Progenitor cell of endocrine pancreas (in vitro differentiated cells): ENCODE results near the gene SLC4A7. TPM values are rescaled to one million over a fixed set of nuclear protein-coding genes. Genes with fewer than 3 reads are reported as not detected.

ENCODE experiments used
- DNase-seq: peaks from one replicate; pipeline ENCODE4 v3.0.0; 2021; ENCODE audit warnings: low spot score; ENCODE audit not compliant: unreplicated experiment
- H3K27ac Mint-ChIP-seq: 2 replicates; pipeline ENCODE4 v1.8.0; 2021; ENCODE audit warnings: mild to moderate bottlenecking, moderate library complexity, mixed read lengths
- H3K27me3 Mint-ChIP-seq: 2 replicates; pipeline ENCODE4 v1.8.0; 2021; ENCODE audit warnings: mixed read lengths
- H3K36me3 Mint-ChIP-seq: 2 replicates; pipeline ENCODE4 v1.8.0; 2022; ENCODE audit warnings: mixed read lengths; ENCODE audit not compliant: insufficient read depth
- H3K4me1 Mint-ChIP-seq: 2 replicates; pipeline ENCODE4 v1.8.0; 2021; ENCODE audit warnings: low read depth, mixed read lengths
- H3K4me3 Mint-ChIP-seq: 2 replicates; pipeline ENCODE4 v1.8.0; 2021; ENCODE audit warnings: low read depth, mild to moderate bottlenecking, moderate library complexity, mixed read lengths
- H3K9me3 Mint-ChIP-seq: 2 replicates; pipeline ENCODE4 v1.8.0; 2021; ENCODE audit warnings: low read depth, mixed read lengths
- total RNA-seq: library from RNA; stranded (reverse); gene quantifications from 2 replicates; pipeline ENCODE4 v1.2.1, GENCODE V29; 2021
- TF ChIP-seq, protein P1 (sequence below): fragments of 200-600 bp; sonication (generic); IDR thresholded peaks from one replicate; pipeline ENCODE4 v1.5.0; 2021; ENCODE audit warnings: antibody characterized with exemption, mild to moderate bottlenecking; ENCODE audit not compliant: unreplicated experiment

Gene SLC4A7
- total RNA-seq, 1 donor from 2014 or later, result 69.7 TPM

DNA sequence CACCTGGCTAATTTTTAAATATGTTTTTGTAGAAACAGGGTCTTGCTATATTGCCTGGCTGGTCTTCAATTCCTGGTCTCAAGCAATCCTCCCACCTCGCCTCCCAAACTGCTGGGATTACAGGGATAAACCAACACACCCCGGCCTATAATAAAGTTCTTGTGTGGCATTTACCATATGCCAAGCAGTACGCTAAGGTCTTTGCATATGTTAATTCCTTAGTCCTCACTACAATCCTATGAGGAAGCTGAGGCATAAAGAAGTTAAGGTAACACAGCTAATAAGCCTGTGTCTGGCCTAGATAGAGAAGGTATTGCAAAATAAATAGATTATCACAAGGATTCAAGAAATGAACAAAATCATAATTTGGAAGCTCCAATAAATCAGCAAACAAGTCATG, 17.6 kb upstream of the SLC4A7 start:
- H3K36me3 Mint-ChIP-seq, result no peaks in the 10 kb centered on the region
- H3K27ac Mint-ChIP-seq, result no peak overlapping the region
- no peak overlapping the region for H3K4me3 Mint-ChIP-seq
- no peaks in the 10 kb centered on the region for H3K9me3 Mint-ChIP-seq
- TF ChIP-seq, protein P1, sequence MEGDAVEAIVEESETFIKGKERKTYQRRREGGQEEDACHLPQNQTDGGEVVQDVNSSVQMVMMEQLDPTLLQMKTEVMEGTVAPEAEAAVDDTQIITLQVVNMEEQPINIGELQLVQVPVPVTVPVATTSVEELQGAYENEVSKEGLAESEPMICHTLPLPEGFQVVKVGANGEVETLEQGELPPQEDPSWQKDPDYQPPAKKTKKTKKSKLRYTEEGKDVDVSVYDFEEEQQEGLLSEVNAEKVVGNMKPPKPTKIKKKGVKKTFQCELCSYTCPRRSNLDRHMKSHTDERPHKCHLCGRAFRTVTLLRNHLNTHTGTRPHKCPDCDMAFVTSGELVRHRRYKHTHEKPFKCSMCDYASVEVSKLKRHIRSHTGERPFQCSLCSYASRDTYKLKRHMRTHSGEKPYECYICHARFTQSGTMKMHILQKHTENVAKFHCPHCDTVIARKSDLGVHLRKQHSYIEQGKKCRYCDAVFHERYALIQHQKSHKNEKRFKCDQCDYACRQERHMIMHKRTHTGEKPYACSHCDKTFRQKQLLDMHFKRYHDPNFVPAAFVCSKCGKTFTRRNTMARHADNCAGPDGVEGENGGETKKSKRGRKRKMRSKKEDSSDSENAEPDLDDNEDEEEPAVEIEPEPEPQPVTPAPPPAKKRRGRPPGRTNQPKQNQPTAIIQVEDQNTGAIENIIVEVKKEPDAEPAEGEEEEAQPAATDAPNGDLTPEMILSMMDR, result no peak
- DNase-seq, result no peak
- no peaks in the 10 kb centered on the region for H3K4me1 Mint-ChIP-seq
- H3K27me3 Mint-ChIP-seq, result peaks cover 3% of the 10 kb centered on the region

DNA sequence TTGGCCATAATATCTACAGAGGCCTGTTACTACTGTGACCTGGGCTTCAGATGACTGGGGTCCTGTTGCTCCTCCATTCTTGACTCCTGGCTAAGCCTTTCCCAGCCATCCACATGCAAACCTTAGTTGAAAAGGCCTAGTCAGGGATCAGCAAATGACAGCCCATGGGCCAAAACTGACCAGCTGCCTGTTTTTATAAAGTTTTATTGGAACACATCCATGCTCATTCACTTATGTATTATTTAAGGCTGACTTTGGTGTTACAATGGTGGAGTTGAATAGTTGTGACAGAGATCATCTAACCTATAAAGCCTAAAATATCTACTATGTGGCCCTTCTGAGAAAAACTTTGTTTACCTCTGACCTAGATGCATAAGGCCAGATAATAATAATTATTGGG, 16.8 kb upstream of the SLC4A7 start:
- no peak for DNase-seq
- H3K9me3 Mint-ChIP-seq, result no peaks in the 10 kb centered on the region
- no peak overlapping the region for H3K4me3 Mint-ChIP-seq
- TF ChIP-seq, protein P1, result no peak
- H3K27ac Mint-ChIP-seq, result no peak overlapping the region
- no peaks in the 10 kb centered on the region for H3K4me1 Mint-ChIP-seq
- no peaks in the 10 kb centered on the region for H3K36me3 Mint-ChIP-seq
- H3K27me3 Mint-ChIP-seq, result peaks cover 3% of the 10 kb centered on the region

DNA sequence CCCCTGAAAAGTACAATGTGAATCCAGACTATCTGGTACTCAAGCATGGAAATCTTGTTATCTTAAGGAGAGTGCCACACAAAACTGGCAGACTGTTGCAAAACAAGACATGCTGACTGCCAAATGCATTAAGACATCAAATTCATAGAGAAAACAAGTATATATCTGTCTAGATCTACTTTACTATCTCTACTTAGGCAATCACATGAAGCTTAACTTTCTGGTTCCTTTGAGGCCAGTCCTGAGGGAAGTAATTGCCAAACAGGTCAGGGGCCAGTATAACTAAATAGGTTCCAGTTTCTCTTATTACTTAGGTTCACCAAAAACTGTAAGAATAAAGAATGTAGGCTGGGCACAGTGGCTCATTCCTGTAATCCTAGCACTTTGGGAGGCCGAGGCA, 15.9 kb upstream of the SLC4A7 start:
- DNase-seq, result no peak
- Mint-ChIP-seq H3K9me3 (no peaks in the 10 kb centered on the region), H3K27me3 (peaks cover 3% of the 10 kb centered on the region), H3K4me3 (no peak overlapping the region), H3K4me1 (no peaks in the 10 kb centered on the region), H3K36me3 (no peaks in the 10 kb centered on the region), H3K27ac (no peak overlapping the region)
- TF ChIP-seq, protein P1, result no peak

DNA sequence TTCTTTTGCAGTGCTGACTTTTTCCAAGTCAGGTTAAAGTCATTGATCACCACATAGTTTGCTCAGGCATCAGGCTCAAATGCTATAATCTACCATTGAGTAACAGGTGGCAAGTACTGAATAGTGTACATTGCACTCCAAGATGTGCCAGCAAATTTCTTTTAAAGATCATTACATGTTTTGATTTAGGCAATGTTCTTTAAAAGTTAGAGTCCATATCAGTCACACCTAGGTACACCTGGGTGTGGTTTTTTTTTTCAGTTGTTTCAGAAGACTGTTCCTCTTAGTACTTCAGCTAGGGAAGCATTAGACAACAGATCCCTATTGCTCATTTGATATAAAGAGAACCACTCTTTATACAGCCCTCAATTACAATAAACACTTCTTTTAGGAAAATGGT, 10.6 kb upstream of the SLC4A7 start:
- Mint-ChIP-seq H3K4me1 (no peaks in the 10 kb centered on the region), H3K9me3 (no peaks in the 10 kb centered on the region), H3K27ac (no peak overlapping the region), H3K4me3 (no peak overlapping the region), H3K27me3 (no peaks in the 10 kb centered on the region), H3K36me3 (no peaks in the 10 kb centered on the region)
- DNase-seq, result no peak
- TF ChIP-seq, protein P1, result no peak

DNA sequence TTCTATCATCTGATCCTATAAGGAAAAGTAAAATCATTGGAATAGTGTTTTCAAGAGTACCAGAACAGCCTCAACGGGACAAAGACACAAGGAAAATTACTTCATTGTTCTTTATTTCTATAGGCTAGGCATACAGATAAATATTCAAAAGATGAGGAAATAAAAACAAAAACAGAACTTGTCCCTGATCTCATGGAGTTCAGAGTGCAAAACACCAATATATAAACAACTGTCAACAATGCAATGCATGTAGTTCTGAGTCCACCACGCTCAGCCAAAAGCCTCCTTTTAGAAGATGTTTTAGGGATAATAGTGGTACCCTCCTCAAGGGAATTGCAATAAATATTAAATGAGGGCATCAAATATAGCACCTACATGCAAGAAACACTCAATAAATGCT, 4.6 kb upstream of the SLC4A7 start:
- Mint-ChIP-seq H3K27me3 (no peaks in the 10 kb centered on the region), H3K4me3 (no peak overlapping the region), H3K36me3 (no peaks in the 10 kb centered on the region), H3K27ac (no peak overlapping the region), H3K4me1 (no peaks in the 10 kb centered on the region), H3K9me3 (no peaks in the 10 kb centered on the region)
- TF ChIP-seq, protein P1, result no peak
- DNase-seq, result no peak
